Neural crest cell (in vitro differentiated cells): ENCODE data around the gene KRT77. TPM values are rescaled to one million over a fixed set of nuclear protein-coding genes. Genes with fewer than 3 reads are reported as not detected.
"Not testable (repeated sequence)": the region's sequence is repeated elsewhere in the genome, so short reads cannot be mapped to it uniquely, and the experiment has no call there.

Source experiments
- DNase-seq: peaks from one replicate; pipeline ENCODE4 v3.0.0; 2021; ENCODE audit warnings: low read depth, mixed read lengths, low spot score
- H3K27ac Mint-ChIP-seq: one replicate; pipeline ENCODE4 v1.8.0; 2021; ENCODE audit warnings: mild to moderate bottlenecking, mixed read lengths; ENCODE audit not compliant: unreplicated experiment
- H3K27me3 Mint-ChIP-seq: 2 replicates; pipeline ENCODE4 v1.8.0; 2021; ENCODE audit warnings: low read depth, mild to moderate bottlenecking, mixed read lengths
- H3K36me3 Mint-ChIP-seq: 2 replicates; pipeline ENCODE4 v1.8.0; 2021; ENCODE audit warnings: low read depth, mild to moderate bottlenecking, mixed read lengths
- H3K4me1 Mint-ChIP-seq: 2 replicates; pipeline ENCODE4 v1.8.0; 2021; ENCODE audit warnings: mixed read lengths
- H3K4me3 Mint-ChIP-seq: one replicate; pipeline ENCODE4 v1.8.0; 2021; ENCODE audit warnings: mild to moderate bottlenecking, mixed read lengths
- H3K9me3 Mint-ChIP-seq: 2 replicates; pipeline ENCODE4 v1.8.0; 2021; ENCODE audit warnings: mixed read lengths
- total RNA-seq: library from RNA; stranded (reverse); gene quantifications from 2 replicates; pipeline ENCODE4 v1.2.1, GENCODE V29; 2021
- TF ChIP-seq, protein P1 (sequence below): fragments of 200-600 bp; sonication (generic); conservative IDR thresholded peaks from 2 replicates; pipeline ENCODE4 v1.5.0; 2021; ENCODE audit warnings: antibody characterized with exemption, mild to moderate bottlenecking

KRT77 gene
- total RNA-seq, 1 donor from 2014 or later = not detected

- no peaks in the 10 kb centered on the region for H3K9me3 Mint-ChIP-seq
- no peak for DNase-seq
- TF ChIP-seq, protein P1, sequence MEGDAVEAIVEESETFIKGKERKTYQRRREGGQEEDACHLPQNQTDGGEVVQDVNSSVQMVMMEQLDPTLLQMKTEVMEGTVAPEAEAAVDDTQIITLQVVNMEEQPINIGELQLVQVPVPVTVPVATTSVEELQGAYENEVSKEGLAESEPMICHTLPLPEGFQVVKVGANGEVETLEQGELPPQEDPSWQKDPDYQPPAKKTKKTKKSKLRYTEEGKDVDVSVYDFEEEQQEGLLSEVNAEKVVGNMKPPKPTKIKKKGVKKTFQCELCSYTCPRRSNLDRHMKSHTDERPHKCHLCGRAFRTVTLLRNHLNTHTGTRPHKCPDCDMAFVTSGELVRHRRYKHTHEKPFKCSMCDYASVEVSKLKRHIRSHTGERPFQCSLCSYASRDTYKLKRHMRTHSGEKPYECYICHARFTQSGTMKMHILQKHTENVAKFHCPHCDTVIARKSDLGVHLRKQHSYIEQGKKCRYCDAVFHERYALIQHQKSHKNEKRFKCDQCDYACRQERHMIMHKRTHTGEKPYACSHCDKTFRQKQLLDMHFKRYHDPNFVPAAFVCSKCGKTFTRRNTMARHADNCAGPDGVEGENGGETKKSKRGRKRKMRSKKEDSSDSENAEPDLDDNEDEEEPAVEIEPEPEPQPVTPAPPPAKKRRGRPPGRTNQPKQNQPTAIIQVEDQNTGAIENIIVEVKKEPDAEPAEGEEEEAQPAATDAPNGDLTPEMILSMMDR = no peak
- peaks cover 54% of the 10 kb centered on the region for H3K27me3 Mint-ChIP-seq
- H3K4me1 Mint-ChIP-seq = peaks cover 12% of the 10 kb centered on the region
- H3K4me3 Mint-ChIP-seq = peak overlapping the region; percentile 74
- H3K27ac Mint-ChIP-seq = no peak overlapping the region
- H3K36me3 Mint-ChIP-seq = no peaks in the 10 kb centered on the region
Measured at GRCh38 chr12:52714887-52715281, 11.6 kb upstream of the KRT77 start.

DNA sequence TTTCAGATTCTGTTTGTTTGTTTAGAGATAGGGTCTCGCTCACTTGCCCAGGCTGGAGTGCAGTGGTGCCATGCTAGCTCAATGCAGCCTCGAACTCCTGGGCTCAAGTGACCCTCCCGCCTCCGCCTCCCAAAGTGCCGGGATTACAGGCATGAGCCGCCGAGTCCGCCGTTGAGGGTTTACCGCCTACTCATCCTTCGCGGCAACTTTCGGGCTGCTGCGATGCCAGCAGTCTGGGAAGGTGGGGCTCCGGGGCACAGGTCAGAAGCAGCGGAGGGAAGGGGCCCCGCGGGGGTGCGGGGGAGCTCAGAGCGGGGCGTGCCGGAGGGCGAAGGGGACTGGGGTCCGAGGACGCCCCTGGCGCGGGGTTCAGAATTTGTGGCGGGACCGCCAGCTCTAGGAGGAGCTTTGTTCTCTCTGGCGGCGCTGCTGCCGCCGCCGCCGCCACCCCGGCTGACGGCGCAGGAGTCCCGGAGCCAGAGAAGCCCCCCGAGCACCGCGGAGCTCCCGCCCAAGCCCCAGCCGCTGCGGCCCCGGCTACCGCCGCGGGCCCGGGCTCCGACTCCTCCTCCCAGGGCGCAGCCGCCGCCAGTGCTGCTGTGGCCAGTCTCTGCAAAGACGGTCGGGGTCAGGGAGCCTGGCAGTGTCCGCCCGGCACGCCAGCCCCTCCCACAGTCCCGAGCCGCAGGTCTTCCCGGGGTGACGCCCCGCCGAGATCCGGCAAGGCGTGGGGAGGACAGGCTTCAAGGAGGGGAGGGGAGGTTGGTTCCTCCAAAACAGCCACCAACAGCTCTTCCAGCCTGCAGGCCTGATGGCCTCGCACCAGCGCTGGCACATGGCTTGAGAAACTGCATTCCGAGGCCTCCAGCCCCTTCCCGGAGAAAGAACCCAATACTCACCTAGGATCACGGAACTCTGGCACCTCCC is 10.9 kb upstream of the KRT77 start:
- H3K27ac Mint-ChIP-seq = no peak overlapping the region
- no peaks in the 10 kb centered on the region for H3K9me3 Mint-ChIP-seq
- H3K4me3 Mint-ChIP-seq = peak overlapping the region; percentile 75
- peaks cover 53% of the 10 kb centered on the region for H3K27me3 Mint-ChIP-seq
- peaks cover 12% of the 10 kb centered on the region for H3K4me1 Mint-ChIP-seq
- DNase-seq = peak; percentile 49
- H3K36me3 Mint-ChIP-seq = no peaks in the 10 kb centered on the region
- TF ChIP-seq, protein P1 = no peak

GRCh38 chr12:52712122-52712521 is 8.8 kb upstream of the KRT77 start:
- not testable (repeated sequence) for H3K36me3 Mint-ChIP-seq, H3K27ac Mint-ChIP-seq, H3K4me3 Mint-ChIP-seq, DNase-seq, H3K9me3 Mint-ChIP-seq
- Mint-ChIP-seq H3K27me3 (peaks cover 48% of the 10 kb centered on the region), H3K4me1 (peaks cover 23% of the 10 kb centered on the region)

GRCh38 chr12:52710730-52711129 is 7.4 kb upstream of the KRT77 start:
- Mint-ChIP-seq H3K4me1 (peaks cover 23% of the 10 kb centered on the region), H3K9me3 (no peaks in the 10 kb centered on the region), H3K4me3 (no peak overlapping the region), H3K27ac (no peak overlapping the region), H3K27me3 (peaks cover 37% of the 10 kb centered on the region), H3K36me3 (no peaks in the 10 kb centered on the region)
- no peak for DNase-seq
- TF ChIP-seq, protein P1 = no peak

DNA sequence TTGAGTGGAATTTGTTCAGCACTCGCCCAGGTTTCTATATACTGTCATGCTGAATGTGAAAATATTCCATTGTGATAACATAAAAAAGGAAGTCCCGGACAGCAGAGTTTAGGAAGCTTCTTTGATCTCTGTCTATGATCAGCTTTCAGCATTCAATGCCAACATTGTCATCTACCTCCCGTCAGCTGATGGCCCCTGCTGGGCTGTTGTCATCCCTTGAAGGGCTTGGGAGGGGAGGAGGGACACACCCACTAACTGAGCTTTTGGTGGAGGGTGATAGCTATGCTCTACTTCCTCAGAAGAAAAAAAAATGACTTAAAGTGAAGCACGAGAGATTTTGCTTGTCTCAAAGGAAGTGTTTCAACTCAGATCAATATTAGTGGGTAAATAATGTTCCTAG is 4.7 kb upstream of the KRT77 start:
- Mint-ChIP-seq H3K27me3 (peaks cover 23% of the 10 kb centered on the region), H3K4me3 (no peak overlapping the region), H3K9me3 (no peaks in the 10 kb centered on the region), H3K4me1 (peaks cover 11% of the 10 kb centered on the region), H3K27ac (no peak overlapping the region), H3K36me3 (no peaks in the 10 kb centered on the region)
- TF ChIP-seq, protein P1 = no peak
- no peak for DNase-seq

GRCh38 chr12:52704464-52704863 is 1.1 kb upstream of the KRT77 start:
- peaks cover 24% of the 10 kb centered on the region for H3K27me3 Mint-ChIP-seq
- H3K9me3 Mint-ChIP-seq = no peaks in the 10 kb centered on the region
- peaks cover 11% of the 10 kb centered on the region for H3K4me1 Mint-ChIP-seq
- H3K36me3 Mint-ChIP-seq = no peaks in the 10 kb centered on the region
- TF ChIP-seq, protein P1 = no peak
- H3K4me3 Mint-ChIP-seq = no peak overlapping the region
- no peak for DNase-seq
- no peak overlapping the region for H3K27ac Mint-ChIP-seq
